ENCODE results near the gene CCSAP. TPM values are rescaled to one million over a fixed set of nuclear protein-coding genes. Genes with fewer than 3 reads are reported as not detected.

Gene CCSAP
- total and polyA plus RNA-seq, 2 of the 13 experiments (the other 11 are each of a cell fraction or from before 2014, with no cell fraction given): 3.7 to 9.0 TPM

- TF ChIP-seq RARA (CRISPR knock-in tag; IDR thresholded peaks at IDR 0.05): peak; percentile 38; the same call in 1 of the 2 replicates
These were observed 63.6 kb downstream of the CCSAP start (continued) for GRCh38 chr1:229279242-229279641.

DNA sequence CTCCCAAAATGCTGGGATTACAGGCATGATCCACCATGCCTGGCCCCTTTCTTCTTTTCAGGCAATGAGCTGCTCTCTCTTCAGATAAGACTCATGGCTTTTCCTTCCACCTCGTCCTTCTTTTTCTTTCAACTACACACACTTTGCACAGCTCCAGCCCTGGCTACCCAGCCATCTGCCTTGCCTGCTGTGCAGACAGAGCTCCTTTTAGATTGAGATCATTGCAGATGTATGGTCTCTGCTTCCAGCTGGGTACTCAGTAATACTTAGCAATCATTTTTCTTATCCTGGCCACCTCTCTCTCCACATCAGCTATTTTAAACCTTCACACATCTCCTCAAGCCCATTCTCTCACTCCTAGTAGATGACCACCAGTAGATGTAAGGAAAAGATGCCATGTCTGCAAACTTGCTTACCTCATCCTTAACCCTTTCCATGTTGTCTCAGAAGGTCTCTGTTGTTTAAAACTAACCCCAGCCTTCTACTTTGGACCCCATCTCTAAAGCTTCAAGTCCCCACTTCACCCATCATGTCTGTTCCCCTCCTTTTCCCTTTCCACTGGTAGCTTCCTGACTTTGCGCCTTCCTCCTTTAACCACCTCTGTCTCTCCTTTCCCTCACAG is 64.6 kb downstream of the CCSAP start:
- DNase-seq (ENCODE audit: low spot score): no peak

GRCh38 chr1:229275005-229275404 is 67.8 kb downstream of the CCSAP start:
- Histone ChIP-seq H3K27ac (ENCODE audit: extremely low read length, insufficient read depth, low read length) (peak overlapping the region; percentile 100), H4K20me1 (ENCODE audit: insufficient read depth, low read length) (peaks cover 40% of the 10 kb centered on the region), H3K9me3 (ENCODE audit: low read length) (no peaks in the 10 kb centered on the region), H3K4me2 (ENCODE audit: low read depth, low read length) (peak overlapping the region; percentile 33; the same call in 1 of the 2 replicates), H3K9ac (ENCODE audit: insufficient read depth, low read depth, low read length) (peak overlapping the region; percentile 18), H3K36me3 (replicated peaks in 1 of 2; ENCODE audit: control insufficient read depth in 1 of 2, insufficient read depth in 2 of 2, low read length in 2 of 2) (peaks cover 0 to 5% of the 10 kb centered on the region in 2 experiments; a peak in 1 of 5 replicates), H3K27me3 (ENCODE audit: control insufficient read depth in 1 of 2, insufficient read depth in 2 of 2, low read length in 2 of 2) (peaks cover 0 to 3% of the 10 kb centered on the region in 2 experiments; a peak in 1 of 5 replicates), H3K4me1 (ENCODE audit: insufficient read depth, low read length) (peaks cover 79% of the 10 kb centered on the region), H3K4me3 (replicated peaks in 1 of 3; ENCODE audit: insufficient read depth in 1 of 3, low read depth in 2 of 3, low read length in 3 of 3) (no peak overlapping the region), H3K79me2 (ENCODE audit: insufficient read depth, low read length) (peaks cover 88% of the 10 kb centered on the region), H2AFZ (ENCODE audit: low read length) (no peak overlapping the region)
- WGBS (ENCODE audit: low lambda C conversion rate): 94% methylated on average over 2 of the region's 2 CpGs
- TF ChIP-seq ZKSCAN8 (CRISPR knock-in tag; IDR thresholded peaks at IDR 0.05; ENCODE audit: borderline replicate concordance): no peak
- TF ChIP-seq ZNF549 (CRISPR knock-in tag; IDR thresholded peaks at IDR 0.05): no peak
- peak; percentile 88 for TF ChIP-seq ATF7 (IDR thresholded peaks at IDR 0.05)
- TF ChIP-seq ATF7 (CRISPR knock-in tag; IDR thresholded peaks at IDR 0.05): no peak
- ChIA-PET CTCF (ENCODE audit: low intra/inter-chr PET ratio, low total read pairs) (no interaction called here), POLR2A (interaction anchor here (1.7 to 3.3 kb wide), 2 partner anchors 16 to 24 kb away, joined by 6 to 39 read pairs; no protein-coding TSS in a partner anchor)
- in situ Hi-C loops (cut with HindIII; ENCODE audit: extremely low pct_ligation_motif_present, low pct_unique_long_range_greater_than_20kb): no loop called here
- DNase-seq (ENCODE audit: low spot score) (no peak), ATAC-seq (no peak), FAIRE-seq (no peak)
- BruUV-seq (replicated peaks): TSS peak; percentile 1
- intact Hi-C loops (cut with micrococcal nuclease; ENCODE audit: unreplicated experiment): loop anchor here (2.0 kb wide), 1 partner anchor 24 kb away; no protein-coding TSS in a partner anchor

More for the DNA sequence above, 64.6 kb downstream of the CCSAP start:
- no peak for FAIRE-seq
- in situ Hi-C loops (cut with HindIII; ENCODE audit: extremely low pct_ligation_motif_present, low pct_unique_long_range_greater_than_20kb): no loop called here
- Histone ChIP-seq H4K20me1 (ENCODE audit: insufficient read depth, low read length) (peaks cover 59% of the 10 kb centered on the region), H3K4me3 (replicated peaks in 1 of 3; ENCODE audit: insufficient read depth in 1 of 3, low read depth in 2 of 3, low read length in 3 of 3) (no peak overlapping the region), H3K4me1 (ENCODE audit: insufficient read depth, low read length) (peaks cover 91% of the 10 kb centered on the region), H3K9ac (ENCODE audit: insufficient read depth, low read depth, low read length) (no peak overlapping the region), H3K79me2 (ENCODE audit: insufficient read depth, low read length) (peaks cover 96% of the 10 kb centered on the region), H3K27ac (ENCODE audit: extremely low read length, insufficient read depth, low read length) (peak overlapping the region; percentile 67), H3K4me2 (ENCODE audit: low read depth, low read length) (peak overlapping the region; percentile 54; the same call in 1 of the 2 replicates), H3K36me3 (replicated peaks in 1 of 2; ENCODE audit: control insufficient read depth in 1 of 2, insufficient read depth in 2 of 2, low read length in 2 of 2) (peaks cover 0 to 8% of the 10 kb centered on the region in 2 experiments; a peak in 2 of 5 replicates), H3K27me3 (ENCODE audit: control insufficient read depth in 1 of 2, insufficient read depth in 2 of 2, low read length in 2 of 2) (no peaks in the 10 kb centered on the region), H3K9me3 (ENCODE audit: low read length) (no peaks in the 10 kb centered on the region), H2AFZ (ENCODE audit: low read length) (no peak overlapping the region)
- intact Hi-C loops (cut with micrococcal nuclease; ENCODE audit: unreplicated experiment): no loop called here
- no TSS peak for BruUV-seq (replicated peaks)
- CTCF ChIA-PET (ENCODE audit: low intra/inter-chr PET ratio, low total read pairs): no interaction called here
- no peak for ATAC-seq
- POLR2A ChIA-PET: interaction anchor here (1.5 to 1.8 kb wide), 2 partner anchors 18 to 21 kb away, joined by 3 to 7 read pairs; no protein-coding TSS in a partner anchor
- TF ChIP-seq ZNF652 (CRISPR knock-in tag; IDR thresholded peaks at IDR 0.05; ENCODE audit: borderline replicate concordance, low read depth) (peak; percentile 66), ZNF543 (CRISPR knock-in tag; IDR thresholded peaks at IDR 0.05) (no peak)
- WGBS (ENCODE audit: low lambda C conversion rate): 91% methylated on average over 2 of the region's 2 CpGs
